GM18519 (cell line): Measurements from ENCODE around the gene MRTFB.
"Not testable (repeated sequence)": the region's sequence is repeated elsewhere in the genome, so short reads cannot be mapped to it uniquely, and the experiment has no call there.

Experiments used
- ATAC-seq: cut with Tn5 transposase; IDR thresholded peaks from one replicate; pipeline ENCODE4 v1.9.1; 2021; ENCODE audit warnings: mild to moderate bottlenecking, moderate library complexity; ENCODE audit not compliant: unreplicated experiment, low FRiP score

MRTFB gene

GRCh38 chr16:14104066-14104465 lies 32.9 kb downstream of the MRTFB start:
- no peak for ATAC-seq

GRCh38 chr16:14105760-14106375 lies 34.7 kb downstream of the MRTFB start:
- ATAC-seq, result no peak

GRCh38 chr16:14106457-14106856 lies 35.3 kb downstream of the MRTFB start:
- ATAC-seq, result no peak

GRCh38 chr16:14106961-14107360 lies 35.8 kb downstream of the MRTFB start:
- ATAC-seq, result no peak

- no peak for ATAC-seq
Observed at GRCh38 chr16:14109077-14109775, 38.1 kb downstream of the MRTFB start.

- ATAC-seq, result no peak
Observed at GRCh38 chr16:14109782-14110727, 38.9 kb downstream of the MRTFB start.

GRCh38 chr16:14110728-14111251 lies 39.7 kb downstream of the MRTFB start:
- ATAC-seq, result no peak

GRCh38 chr16:14111713-14112538 lies 40.8 kb downstream of the MRTFB start:
- no peak for ATAC-seq

GRCh38 chr16:14112539-14112856 lies 41.4 kb downstream of the MRTFB start:
- no peak for ATAC-seq

- ATAC-seq, result no peak
Observed at GRCh38 chr16:14113344-14113743, 42.2 kb downstream of the MRTFB start.

GRCh38 chr16:14117051-14117450 lies 45.9 kb downstream of the MRTFB start:
- ATAC-seq, result no peak

- no peak for ATAC-seq
Observed at GRCh38 chr16:14119799-14120198, 48.7 kb downstream of the MRTFB start.

GRCh38 chr16:14120335-14120734 lies 49.2 kb downstream of the MRTFB start:
- ATAC-seq, result no peak

- ATAC-seq, result no peak
Observed at GRCh38 chr16:14121142-14121541, 50.0 kb downstream of the MRTFB start.

GRCh38 chr16:14121872-14122271 lies 50.8 kb downstream of the MRTFB start:
- no peak for ATAC-seq

GRCh38 chr16:14122430-14122829 lies 51.3 kb downstream of the MRTFB start:
- ATAC-seq, result not testable (repeated sequence)

- ATAC-seq, result no peak
Observed at GRCh38 chr16:14125000-14125681, 54.0 kb downstream of the MRTFB start.

- no peak for ATAC-seq
Observed at GRCh38 chr16:14125708-14126107, 54.6 kb downstream of the MRTFB start.

- no peak for ATAC-seq
Observed at GRCh38 chr16:14128097-14128496, 57.0 kb downstream of the MRTFB start.

GRCh38 chr16:14129502-14129901 lies 58.4 kb downstream of the MRTFB start:
- ATAC-seq, result no peak
